Fibroblast of lung (primary cell): ENCODE measurements around the gene SMARCA2. TPM values are rescaled to one million over a fixed set of nuclear protein-coding genes. Genes with fewer than 3 reads are reported as not detected.
A peak's percentile ranks its signal among the peaks of the same experiment; 100 is the strongest.

Experiments used
- DNase-seq, 2 donors: peaks; one replicate each; pipeline versions ENCODE4 v3.0.0 to v3.0.0-alpha.2; 2010; ENCODE audit warnings: low read depth in 2 of 2
- H2AFZ ChIP-seq: 2 replicates; pipeline ENCODE4 v1.5.1; 2012; ENCODE audit warnings: low read length, control low read depth, inconsistent platforms
- H3K27ac ChIP-seq: 2 replicates; pipeline ENCODE4 v1.5.1; 2011; ENCODE audit warnings: low read length, control low read depth; ENCODE audit not compliant: insufficient read depth
- H3K27me3 ChIP-seq: 2 replicates; pipeline ENCODE4 v1.5.1; 2011; ENCODE audit warnings: mild to moderate bottlenecking, low read length; ENCODE audit not compliant: control insufficient read depth, insufficient read depth
- H3K36me3 ChIP-seq: 2 replicates; pipeline ENCODE4 v1.5.1; 2011; ENCODE audit warnings: low read length; ENCODE audit not compliant: control insufficient read depth, insufficient read depth
- H3K4me1 ChIP-seq: 2 replicates; pipeline ENCODE4 v1.5.1; 2011; ENCODE audit warnings: low read length; ENCODE audit not compliant: control insufficient read depth, insufficient read depth; ENCODE audit errors: extremely low read depth
- H3K4me2 ChIP-seq: 2 replicates; pipeline ENCODE4 v1.5.1; 2011; ENCODE audit warnings: low read length, control low read depth; ENCODE audit not compliant: insufficient read depth; ENCODE audit errors: extremely low read depth
- H3K4me3 ChIP-seq, 4 experiments: fragments of 200-600 bp in 1 of 4; sonication (generic) in 1 of 4; replicated peaks in 1 of 4; 2 replicates each; pipeline ENCODE4 v1.5.1; 2011 to 2016; ENCODE audit warnings: low read length in 4 of 4, low read depth in 3 of 4, mild to moderate bottlenecking in 3 of 4, control low read depth in 2 of 4, inconsistent platforms in 1 of 4, mixed read lengths in 1 of 4; ENCODE audit not compliant: insufficient read depth in 1 of 4; ENCODE audit errors: control extremely low read depth in 1 of 4
- H3K79me2 ChIP-seq: 2 replicates; pipeline ENCODE4 v1.5.1; 2012; ENCODE audit warnings: mild to moderate bottlenecking, low read length, inconsistent platforms; ENCODE audit not compliant: control insufficient read depth, insufficient read depth
- H3K9ac ChIP-seq: 2 replicates; pipeline ENCODE4 v1.5.1; 2011; ENCODE audit warnings: mild to moderate bottlenecking, low read length, control low read depth; ENCODE audit not compliant: insufficient read depth
- H3K9me3 ChIP-seq: 2 replicates; pipeline ENCODE4 v1.5.1; 2012; ENCODE audit warnings: low read depth, low read length; ENCODE audit not compliant: control insufficient read depth, insufficient read depth
- H4K20me1 ChIP-seq: 2 replicates; pipeline ENCODE4 v1.5.1; 2011; ENCODE audit warnings: low read length; ENCODE audit not compliant: control insufficient read depth, insufficient read depth; ENCODE audit errors: extremely low read depth
- CTCF ChIP-seq, 2 donors: IDR thresholded peaks in 1 of 2; conservative IDR thresholded peaks in 1 of 2; 1 replicate in 1 of 2; 2 replicates in 1 of 2; pipeline ENCODE4 v1.5.1; 2011 to 2012; ENCODE audit warnings: low read length in 2 of 2, control low read depth in 1 of 2, inconsistent platforms in 1 of 2, low read depth in 1 of 2, mild to moderate bottlenecking in 1 of 2
- EZH2 ChIP-seq: IDR thresholded peaks from 2 replicates; pipeline ENCODE4 v1.5.1; 2012; ENCODE audit warnings: low read length, control low read depth, mild to moderate bottlenecking; ENCODE audit errors: missing control alignments
- polyA plus RNA-seq, 2 donors: library from polyadenylated mRNA; depleted of rRNA in 1 of 2; stranded (reverse) in 1 of 2; unstranded in 1 of 2; fragments of >200 nt; gene quantifications; 2 replicates each; pipeline ENCODE4 v1.2.1, GENCODE V29; 2011 to 2012; ENCODE audit warnings: missing spikeins in 1 of 2
- total RNA-seq: library from RNA; depleted of rRNA; stranded (reverse); fragments of >200 nt; gene quantifications from 2 replicates; pipeline ENCODE4 v1.2.1, GENCODE V29; 2014

SMARCA2 gene
- total and polyA plus RNA-seq, 2 donors (not counting 1 experiment from before 2014, with no cell fraction given): 36.8 to 62.3 TPM

- no peak for DNase-seq
- Histone ChIP-seq H3K9ac (no peak overlapping the region), H3K4me2 (no peak overlapping the region), H4K20me1 (no peaks in the 10 kb centered on the region), H3K9me3 (no peaks in the 10 kb centered on the region), H2AFZ (no peak overlapping the region), H3K36me3 (no peaks in the 10 kb centered on the region), H3K27me3 (no peaks in the 10 kb centered on the region), H3K79me2 (no peaks in the 10 kb centered on the region), H3K4me1 (no peaks in the 10 kb centered on the region), H3K27ac (no peak overlapping the region), H3K4me3 (no peak overlapping the region)
- TF ChIP-seq EZH2 (no peak), CTCF (conservative IDR thresholded peaks at IDR 0.05 in 1 of 2, IDR thresholded peaks at IDR 0.05 in 1 of 2; ENCODE audit: low read depth in 1 of 2, low read length in 2 of 2) (no peak)
Measured at GRCh38 chr9:2110036-2110435, 94.9 kb downstream of the SMARCA2 start.

GRCh38 chr9:2116073-2116472 is 100.9 kb downstream of the SMARCA2 start:
- Histone ChIP-seq H3K27ac (no peak overlapping the region), H4K20me1 (no peaks in the 10 kb centered on the region), H3K27me3 (no peaks in the 10 kb centered on the region), H3K4me3 (no peak overlapping the region), H3K4me2 (no peak overlapping the region), H3K4me1 (peaks cover under 1% of the 10 kb centered on the region), H2AFZ (no peak overlapping the region), H3K9me3 (no peaks in the 10 kb centered on the region), H3K36me3 (peaks cover 2% of the 10 kb centered on the region), H3K79me2 (no peaks in the 10 kb centered on the region), H3K9ac (no peak overlapping the region)
- TF ChIP-seq EZH2: no peak
- TF ChIP-seq CTCF (conservative IDR thresholded peaks at IDR 0.05 in 1 of 2, IDR thresholded peaks at IDR 0.05 in 1 of 2; ENCODE audit: low read depth in 1 of 2, low read length in 2 of 2): peak; percentile 33 to 59
- DNase-seq: peak in 1 of 2 donors; percentile 15

GRCh38 chr9:2117527-2117926 is 102.4 kb downstream of the SMARCA2 start:
- Histone ChIP-seq H2AFZ (no peak overlapping the region), H3K9me3 (no peaks in the 10 kb centered on the region), H3K4me2 (no peak overlapping the region), H3K27ac (no peak overlapping the region), H3K4me3 (no peak overlapping the region), H3K27me3 (no peaks in the 10 kb centered on the region), H3K36me3 (peaks cover 2% of the 10 kb centered on the region), H3K4me1 (peaks cover 2% of the 10 kb centered on the region), H3K79me2 (no peaks in the 10 kb centered on the region), H3K9ac (no peak overlapping the region), H4K20me1 (no peaks in the 10 kb centered on the region)
- TF ChIP-seq EZH2 (no peak), CTCF (conservative IDR thresholded peaks at IDR 0.05 in 1 of 2, IDR thresholded peaks at IDR 0.05 in 1 of 2; ENCODE audit: low read depth in 1 of 2, low read length in 2 of 2) (no peak)
- no peak for DNase-seq
